ENCODE measurements around the gene SLC11A1. TPM values are rescaled to one million over a fixed set of nuclear protein-coding genes. Genes with fewer than 3 reads are reported as not detected.

Gene SLC11A1
- total and polyA plus RNA-seq, 2 experiments from 2014 or later = 0.31 TPM; not detected in 1

- TF ChIP-seq, protein P1, sequence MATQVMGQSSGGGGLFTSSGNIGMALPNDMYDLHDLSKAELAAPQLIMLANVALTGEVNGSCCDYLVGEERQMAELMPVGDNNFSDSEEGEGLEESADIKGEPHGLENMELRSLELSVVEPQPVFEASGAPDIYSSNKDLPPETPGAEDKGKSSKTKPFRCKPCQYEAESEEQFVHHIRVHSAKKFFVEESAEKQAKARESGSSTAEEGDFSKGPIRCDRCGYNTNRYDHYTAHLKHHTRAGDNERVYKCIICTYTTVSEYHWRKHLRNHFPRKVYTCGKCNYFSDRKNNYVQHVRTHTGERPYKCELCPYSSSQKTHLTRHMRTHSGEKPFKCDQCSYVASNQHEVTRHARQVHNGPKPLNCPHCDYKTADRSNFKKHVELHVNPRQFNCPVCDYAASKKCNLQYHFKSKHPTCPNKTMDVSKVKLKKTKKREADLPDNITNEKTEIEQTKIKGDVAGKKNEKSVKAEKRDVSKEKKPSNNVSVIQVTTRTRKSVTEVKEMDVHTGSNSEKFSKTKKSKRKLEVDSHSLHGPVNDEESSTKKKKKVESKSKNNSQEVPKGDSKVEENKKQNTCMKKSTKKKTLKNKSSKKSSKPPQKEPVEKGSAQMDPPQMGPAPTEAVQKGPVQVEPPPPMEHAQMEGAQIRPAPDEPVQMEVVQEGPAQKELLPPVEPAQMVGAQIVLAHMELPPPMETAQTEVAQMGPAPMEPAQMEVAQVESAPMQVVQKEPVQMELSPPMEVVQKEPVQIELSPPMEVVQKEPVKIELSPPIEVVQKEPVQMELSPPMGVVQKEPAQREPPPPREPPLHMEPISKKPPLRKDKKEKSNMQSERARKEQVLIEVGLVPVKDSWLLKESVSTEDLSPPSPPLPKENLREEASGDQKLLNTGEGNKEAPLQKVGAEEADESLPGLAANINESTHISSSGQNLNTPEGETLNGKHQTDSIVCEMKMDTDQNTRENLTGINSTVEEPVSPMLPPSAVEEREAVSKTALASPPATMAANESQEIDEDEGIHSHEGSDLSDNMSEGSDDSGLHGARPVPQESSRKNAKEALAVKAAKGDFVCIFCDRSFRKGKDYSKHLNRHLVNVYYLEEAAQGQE (IDR thresholded peaks at IDR 0.05; ENCODE audit: unreplicated experiment) = no peak
- no peak for TF ChIP-seq CREB1 (CRISPR knock-in tag; IDR thresholded peaks at IDR 0.05; ENCODE audit: low read depth)
- no peak for TF ChIP-seq NANOG (IDR thresholded peaks at IDR 0.05; ENCODE audit: borderline replicate concordance)
- TF ChIP-seq EZH2phosphoT487 (IDR thresholded peaks at IDR 0.05; ENCODE audit: unreplicated experiment) = no peak
- TF ChIP-seq JUNB (IDR thresholded peaks at IDR 0.05; ENCODE audit: unreplicated experiment) = no peak
Observed at GRCh38 chr2:218347172-218347571, 34.9 kb upstream of the SLC11A1 start (continued).

- H3K36me3 ChIP-seq (ENCODE audit: insufficient read depth) = no peaks in the 10 kb centered on the region
- DNase-seq (ENCODE audit: low spot score) (no peak), ATAC-seq (no peak)
- H3K27me3 ChIP-seq (ENCODE audit: insufficient read depth) = no peaks in the 10 kb centered on the region
- Mint-ChIP-seq H3K4me1 (peaks cover 14% of the 10 kb centered on the region; the same call in 2 of the 3 replicates), H3K27ac (no peak overlapping the region), H3K36me3 (ENCODE audit: low read depth) (peaks cover 12% of the 10 kb centered on the region), H3K9me3 (peaks cover 28% of the 10 kb centered on the region), H3K4me3 (no peak overlapping the region), H3K27me3 (ENCODE audit: insufficient read depth, low read depth, poor library complexity) (peaks cover 10% of the 10 kb centered on the region)
- no peaks in the 10 kb centered on the region for H3F3A ChIP-seq (replicated peaks; ENCODE audit: low read depth)
- H3K4me1 ChIP-seq (ENCODE audit: insufficient read depth) = no peaks in the 10 kb centered on the region
- no peak overlapping the region for H3K4me3 ChIP-seq
- H3K27ac ChIP-seq (ENCODE audit: low read depth) = no peak overlapping the region
- H2AFZ ChIP-seq = no peak overlapping the region
- H3K9me2 ChIP-seq (ENCODE audit: insufficient read depth) = no peaks in the 10 kb centered on the region
- H4K20me1 ChIP-seq (replicated peaks; ENCODE audit: insufficient read depth) = no peaks in the 10 kb centered on the region
- TF ChIP-seq POLR2AphosphoS5 (IDR thresholded peaks at IDR 0.05; ENCODE audit: low read depth) = no peak
- no peak for TF ChIP-seq EZH2phosphoT487 (IDR thresholded peaks at IDR 0.05; ENCODE audit: unreplicated experiment)
- no peak for TF ChIP-seq STAT1 (IDR thresholded peaks at IDR 0.05; ENCODE audit: unreplicated experiment)
- TF ChIP-seq ZNF114 (CRISPR knock-in tag; IDR thresholded peaks at IDR 0.05) = no peak
- TF ChIP-seq ZNF331 (CRISPR knock-in tag; IDR thresholded peaks at IDR 0.05; ENCODE audit: low read depth) = no peak
- TF ChIP-seq EZH2 (IDR thresholded peaks at IDR 0.05; ENCODE audit: low read depth, unreplicated experiment) = no peak
- TF ChIP-seq NANOG (IDR thresholded peaks at IDR 0.05; ENCODE audit: borderline replicate concordance) = no peak
- TF ChIP-seq, protein P1 (IDR thresholded peaks at IDR 0.05; ENCODE audit: unreplicated experiment) = no peak
- TF ChIP-seq, protein P2, sequence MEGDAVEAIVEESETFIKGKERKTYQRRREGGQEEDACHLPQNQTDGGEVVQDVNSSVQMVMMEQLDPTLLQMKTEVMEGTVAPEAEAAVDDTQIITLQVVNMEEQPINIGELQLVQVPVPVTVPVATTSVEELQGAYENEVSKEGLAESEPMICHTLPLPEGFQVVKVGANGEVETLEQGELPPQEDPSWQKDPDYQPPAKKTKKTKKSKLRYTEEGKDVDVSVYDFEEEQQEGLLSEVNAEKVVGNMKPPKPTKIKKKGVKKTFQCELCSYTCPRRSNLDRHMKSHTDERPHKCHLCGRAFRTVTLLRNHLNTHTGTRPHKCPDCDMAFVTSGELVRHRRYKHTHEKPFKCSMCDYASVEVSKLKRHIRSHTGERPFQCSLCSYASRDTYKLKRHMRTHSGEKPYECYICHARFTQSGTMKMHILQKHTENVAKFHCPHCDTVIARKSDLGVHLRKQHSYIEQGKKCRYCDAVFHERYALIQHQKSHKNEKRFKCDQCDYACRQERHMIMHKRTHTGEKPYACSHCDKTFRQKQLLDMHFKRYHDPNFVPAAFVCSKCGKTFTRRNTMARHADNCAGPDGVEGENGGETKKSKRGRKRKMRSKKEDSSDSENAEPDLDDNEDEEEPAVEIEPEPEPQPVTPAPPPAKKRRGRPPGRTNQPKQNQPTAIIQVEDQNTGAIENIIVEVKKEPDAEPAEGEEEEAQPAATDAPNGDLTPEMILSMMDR (conservative IDR thresholded peaks at IDR 0.05; ENCODE audit: low read depth in 2 of 2) = no peak
- TF ChIP-seq CREB1 (CRISPR knock-in tag; IDR thresholded peaks at IDR 0.05; ENCODE audit: low read depth) = no peak
- no peaks in the 10 kb centered on the region for H3K79me2 ChIP-seq (replicated peaks; ENCODE audit: insufficient read depth)
- H3K4me2 ChIP-seq = no peak overlapping the region
Observed at GRCh38 chr2:218354045-218354444, 28.0 kb upstream of the SLC11A1 start.

Measured in GM23338 (cell line).